IPS-18a (cell line): ENCODE data around the gene CEP44.
"Not testable (repeated sequence)": the region's sequence is repeated elsewhere in the genome, so short reads cannot be mapped to it uniquely, and the experiment has no call there.

Source experiments
- H3K27ac ChIP-seq: one replicate; pipeline ENCODE4 v1.5.1; 2013; ENCODE audit warnings: low read length
- H3K27me3 ChIP-seq: one replicate; pipeline ENCODE4 v1.6.1; 2013; ENCODE audit warnings: mild to moderate bottlenecking, low read length; ENCODE audit not compliant: control insufficient read depth, insufficient read depth
- H3K36me3 ChIP-seq: one replicate; pipeline ENCODE4 v1.6.1; 2013; ENCODE audit warnings: low read depth, low read length; ENCODE audit not compliant: control insufficient read depth
- H3K4me1 ChIP-seq: one replicate; pipeline ENCODE4 v1.6.1; 2013; ENCODE audit warnings: low read depth, low read length; ENCODE audit not compliant: control insufficient read depth
- H3K4me3 ChIP-seq: one replicate; pipeline ENCODE4 v1.5.1; 2013; ENCODE audit warnings: low read length
- H3K9ac ChIP-seq: one replicate; pipeline ENCODE4 v1.6.1; 2013; ENCODE audit warnings: mild to moderate bottlenecking, low read length, moderate library complexity
- H3K9me3 ChIP-seq: one replicate; pipeline ENCODE4 v1.6.1; 2013; ENCODE audit warnings: low read depth, low read length; ENCODE audit not compliant: control insufficient read depth

The CEP44 gene

GRCh38 chr4:174369985-174370384 lies 86.3 kb downstream of the CEP44 start:
- no peak overlapping the region for H3K9ac ChIP-seq
- no peak overlapping the region for H3K27ac ChIP-seq
- no peak overlapping the region for H3K4me3 ChIP-seq
- no peaks in the 10 kb centered on the region for H3K4me1 ChIP-seq
- H3K9me3 ChIP-seq = peaks cover 3% of the 10 kb centered on the region
- no peaks in the 10 kb centered on the region for H3K27me3 ChIP-seq
- H3K36me3 ChIP-seq = no peaks in the 10 kb centered on the region

DNA sequence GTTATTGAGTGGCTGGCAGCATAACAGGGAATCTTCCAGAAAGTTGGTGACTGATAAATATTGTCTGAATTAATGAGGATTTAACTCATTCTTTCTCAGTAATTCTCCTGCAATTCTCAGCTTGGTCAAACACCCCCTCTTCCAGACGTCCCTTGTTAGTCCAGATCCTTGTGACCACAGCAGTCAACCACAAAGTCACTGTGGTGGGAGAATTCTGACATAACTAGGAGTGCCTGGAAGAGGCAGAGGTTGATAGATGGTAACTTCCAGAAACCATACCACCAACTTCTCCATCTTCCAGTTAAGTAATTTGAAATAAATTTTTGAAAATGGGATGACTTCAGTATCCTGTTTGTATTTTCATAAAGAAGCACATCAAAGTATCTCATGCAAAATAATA lies 90.1 kb downstream of the CEP44 start:
- Histone ChIP-seq H3K9me3 (peaks cover 2% of the 10 kb centered on the region), H3K4me1 (no peaks in the 10 kb centered on the region), H3K27me3 (no peaks in the 10 kb centered on the region), H3K27ac (no peak overlapping the region), H3K36me3 (no peaks in the 10 kb centered on the region), H3K9ac (no peak overlapping the region), H3K4me3 (no peak overlapping the region)

GRCh38 chr4:174375422-174375821 lies 91.7 kb downstream of the CEP44 start:
- peaks cover 9% of the 10 kb centered on the region for H3K4me1 ChIP-seq
- H3K9me3 ChIP-seq = peaks cover 2% of the 10 kb centered on the region
- H3K27ac ChIP-seq = no peak overlapping the region
- H3K27me3 ChIP-seq = no peaks in the 10 kb centered on the region
- H3K9ac ChIP-seq = no peak overlapping the region
- no peaks in the 10 kb centered on the region for H3K36me3 ChIP-seq
- H3K4me3 ChIP-seq = no peak overlapping the region

GRCh38 chr4:174377613-174378012 lies 93.9 kb downstream of the CEP44 start:
- Histone ChIP-seq H3K27ac (no peak overlapping the region), H3K4me3 (no peak overlapping the region), H3K9ac (no peak overlapping the region), H3K27me3 (no peaks in the 10 kb centered on the region), H3K4me1 (peaks cover 9% of the 10 kb centered on the region), H3K36me3 (no peaks in the 10 kb centered on the region), H3K9me3 (peaks cover 2% of the 10 kb centered on the region)

- Histone ChIP-seq H3K9ac (no peak overlapping the region), H3K27me3 (no peaks in the 10 kb centered on the region), H3K4me3 (no peak overlapping the region), H3K36me3 (no peaks in the 10 kb centered on the region), H3K9me3 (peaks cover 2% of the 10 kb centered on the region), H3K27ac (no peak overlapping the region), H3K4me1 (peaks cover 9% of the 10 kb centered on the region)
These were observed 95.2 kb downstream of the CEP44 start for GRCh38 chr4:174378951-174379350.

GRCh38 chr4:174380206-174380605 lies 96.5 kb downstream of the CEP44 start:
- H3K27ac ChIP-seq, H3K9me3 ChIP-seq, H3K9ac ChIP-seq, H3K27me3 ChIP-seq, H3K4me3 ChIP-seq, H3K4me1 ChIP-seq, H3K36me3 ChIP-seq: not testable (repeated sequence)

DNA sequence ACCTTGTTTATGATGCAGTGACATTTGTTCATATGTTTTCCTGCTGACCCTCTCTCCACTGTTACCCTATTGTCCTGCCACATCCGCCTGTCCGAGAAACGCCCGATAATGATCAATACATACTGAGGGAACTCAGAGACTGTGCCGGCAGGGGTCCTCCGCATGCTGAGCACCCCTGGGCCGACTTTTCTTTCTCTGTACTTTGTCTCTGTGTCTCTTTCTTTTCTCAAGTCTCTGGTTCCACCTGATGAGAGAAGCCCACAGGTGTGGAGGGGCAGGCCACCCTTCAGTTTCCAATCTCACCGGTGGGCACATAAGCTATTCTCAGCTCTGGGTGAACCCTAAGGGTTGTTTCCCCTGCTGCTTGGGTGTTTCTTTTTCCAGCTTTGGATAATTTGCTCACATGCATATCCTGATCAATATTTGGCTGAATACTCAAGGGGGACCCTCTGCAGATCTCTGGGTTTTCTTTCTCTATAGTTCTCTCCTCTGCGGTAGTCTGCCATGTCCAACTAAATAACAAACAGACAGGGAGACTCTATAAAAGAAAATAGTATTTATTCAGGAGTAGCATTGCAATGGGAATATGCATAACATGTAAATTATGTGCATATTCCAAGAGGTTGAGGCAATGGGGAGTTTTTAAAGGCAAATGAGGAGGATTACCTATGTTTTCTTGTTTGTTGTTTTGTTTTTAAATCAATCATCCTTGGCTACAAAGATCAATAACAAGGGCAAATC lies 97.2 kb downstream of the CEP44 start:
- no peak overlapping the region for H3K4me3 ChIP-seq
- H3K9me3 ChIP-seq = peaks cover 2% of the 10 kb centered on the region
- H3K27ac ChIP-seq = no peak overlapping the region
- no peaks in the 10 kb centered on the region for H3K27me3 ChIP-seq
- peaks cover 9% of the 10 kb centered on the region for H3K4me1 ChIP-seq
- no peaks in the 10 kb centered on the region for H3K36me3 ChIP-seq
- H3K9ac ChIP-seq = no peak overlapping the region

DNA sequence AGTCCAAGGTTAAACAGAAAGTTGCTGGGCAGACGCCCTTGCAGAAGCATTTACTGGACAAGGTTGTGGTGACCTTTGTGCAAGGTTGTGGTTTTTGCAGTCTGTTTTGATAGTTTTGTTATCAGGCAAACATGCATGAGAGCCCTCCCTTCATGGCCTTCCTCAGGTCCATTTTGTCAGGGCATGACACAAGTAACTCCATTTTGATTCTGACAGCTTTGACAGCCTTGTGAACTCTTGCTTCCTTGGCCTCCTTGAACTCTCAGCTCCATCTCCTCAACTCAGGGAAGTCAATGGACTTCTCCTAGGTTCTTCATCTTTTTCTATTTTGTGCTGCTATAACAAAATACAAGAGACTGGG lies 97.7 kb downstream of the CEP44 start:
- Histone ChIP-seq H3K9ac (no peak overlapping the region), H3K4me3 (no peak overlapping the region), H3K27me3 (no peaks in the 10 kb centered on the region), H3K36me3 (no peaks in the 10 kb centered on the region), H3K9me3 (peaks cover 2% of the 10 kb centered on the region), H3K4me1 (peaks cover 9% of the 10 kb centered on the region), H3K27ac (no peak overlapping the region)
